HUES48 (cell line): Measurements from ENCODE around the gene ATP9A.

Source experiments
- H3K27ac ChIP-seq: one replicate; pipeline ENCODE4 v1.7.0; 2013; ENCODE audit warnings: low read depth, low read length, inconsistent platforms
- H3K27me3 ChIP-seq: 2 replicates; pipeline ENCODE4 v1.6.1; 2013; ENCODE audit warnings: mild to moderate bottlenecking, low read length; ENCODE audit not compliant: control insufficient read depth, insufficient read depth
- H3K36me3 ChIP-seq: 2 replicates; pipeline ENCODE4 v1.6.1; 2013; ENCODE audit warnings: low read length; ENCODE audit not compliant: control insufficient read depth, insufficient read depth
- H3K4me1 ChIP-seq: 2 replicates; pipeline ENCODE4 v1.6.1; 2013; ENCODE audit warnings: mild to moderate bottlenecking, low read length; ENCODE audit not compliant: control insufficient read depth, insufficient read depth
- H3K4me3 ChIP-seq: 2 replicates; pipeline ENCODE4 v1.5.1; 2013; ENCODE audit warnings: mild to moderate bottlenecking, low read depth, low read length
- H3K9ac ChIP-seq: 2 replicates; pipeline ENCODE4 v1.6.1; 2013; ENCODE audit warnings: mild to moderate bottlenecking, low read depth, low read length, moderate library complexity
- H3K9me3 ChIP-seq: 2 replicates; pipeline ENCODE4 v1.6.1; 2013; ENCODE audit warnings: low read length; ENCODE audit not compliant: control insufficient read depth, insufficient read depth

Gene ATP9A

GRCh38 chr20:51583499-51583898, 184.7 kb downstream of the ATP9A start:
- H3K27me3 ChIP-seq = no peaks in the 10 kb centered on the region
- H3K9me3 ChIP-seq = no peaks in the 10 kb centered on the region
- H3K9ac ChIP-seq = no peak overlapping the region
- no peak overlapping the region for H3K4me3 ChIP-seq
- H3K36me3 ChIP-seq = no peaks in the 10 kb centered on the region
- no peaks in the 10 kb centered on the region for H3K4me1 ChIP-seq
- H3K27ac ChIP-seq = no peak overlapping the region

GRCh38 chr20:51583073-51583472, 185.1 kb downstream of the ATP9A start:
- no peaks in the 10 kb centered on the region for H3K9me3 ChIP-seq
- H3K9ac ChIP-seq = no peak overlapping the region
- H3K27ac ChIP-seq = no peak overlapping the region
- H3K4me3 ChIP-seq = no peak overlapping the region
- H3K36me3 ChIP-seq = no peaks in the 10 kb centered on the region
- no peaks in the 10 kb centered on the region for H3K4me1 ChIP-seq
- H3K27me3 ChIP-seq = no peaks in the 10 kb centered on the region

- no peaks in the 10 kb centered on the region for H3K9me3 ChIP-seq
- H3K4me1 ChIP-seq = no peaks in the 10 kb centered on the region
- H3K27me3 ChIP-seq = no peaks in the 10 kb centered on the region
- H3K36me3 ChIP-seq = no peaks in the 10 kb centered on the region
- H3K9ac ChIP-seq = no peak overlapping the region
- no peak overlapping the region for H3K27ac ChIP-seq
- H3K4me3 ChIP-seq = no peak overlapping the region
Observed at GRCh38 chr20:51581571-51581970, 186.6 kb downstream of the ATP9A start.

- H3K27ac ChIP-seq = no peak overlapping the region
- H3K4me1 ChIP-seq = no peaks in the 10 kb centered on the region
- no peak overlapping the region for H3K4me3 ChIP-seq
- H3K9ac ChIP-seq = no peak overlapping the region
- no peaks in the 10 kb centered on the region for H3K27me3 ChIP-seq
- H3K36me3 ChIP-seq = no peaks in the 10 kb centered on the region
- H3K9me3 ChIP-seq = no peaks in the 10 kb centered on the region
Observed at GRCh38 chr20:51579137-51579536, 189.1 kb downstream of the ATP9A start.

GRCh38 chr20:51578145-51578459, 190.1 kb downstream of the ATP9A start:
- Histone ChIP-seq H3K9ac (no peak overlapping the region), H3K36me3 (no peaks in the 10 kb centered on the region), H3K27me3 (no peaks in the 10 kb centered on the region), H3K4me1 (no peaks in the 10 kb centered on the region), H3K9me3 (no peaks in the 10 kb centered on the region), H3K4me3 (no peak overlapping the region), H3K27ac (no peak overlapping the region)

- Histone ChIP-seq H3K36me3 (no peaks in the 10 kb centered on the region), H3K4me3 (no peak overlapping the region), H3K27ac (no peak overlapping the region), H3K4me1 (no peaks in the 10 kb centered on the region), H3K27me3 (no peaks in the 10 kb centered on the region), H3K9me3 (no peaks in the 10 kb centered on the region), H3K9ac (no peak overlapping the region)
Observed at GRCh38 chr20:51577432-51578144, 190.6 kb downstream of the ATP9A start.

GRCh38 chr20:51575486-51575885, 192.7 kb downstream of the ATP9A start:
- H3K27me3 ChIP-seq = no peaks in the 10 kb centered on the region

GRCh38 chr20:51574248-51575033, 193.7 kb downstream of the ATP9A start:
- Histone ChIP-seq H3K27ac (no peak overlapping the region), H3K36me3 (no peaks in the 10 kb centered on the region), H3K4me1 (no peaks in the 10 kb centered on the region), H3K9ac (no peak overlapping the region), H3K9me3 (no peaks in the 10 kb centered on the region), H3K27me3 (no peaks in the 10 kb centered on the region), H3K4me3 (no peak overlapping the region)

More at GRCh38 chr20:51575486-51575885, 192.7 kb downstream of the ATP9A start:
- Histone ChIP-seq H3K4me1 (no peaks in the 10 kb centered on the region), H3K27ac (no peak overlapping the region), H3K9me3 (no peaks in the 10 kb centered on the region), H3K9ac (no peak overlapping the region), H3K36me3 (no peaks in the 10 kb centered on the region), H3K4me3 (no peak overlapping the region)

GRCh38 chr20:51573576-51574243, 194.5 kb downstream of the ATP9A start:
- Histone ChIP-seq H3K27ac (no peak overlapping the region), H3K4me3 (no peak overlapping the region), H3K9me3 (no peaks in the 10 kb centered on the region), H3K4me1 (no peaks in the 10 kb centered on the region), H3K36me3 (no peaks in the 10 kb centered on the region), H3K9ac (no peak overlapping the region), H3K27me3 (no peaks in the 10 kb centered on the region)

- no peaks in the 10 kb centered on the region for H3K36me3 ChIP-seq
- H3K4me1 ChIP-seq = no peaks in the 10 kb centered on the region
- no peak overlapping the region for H3K27ac ChIP-seq
- H3K9me3 ChIP-seq = no peaks in the 10 kb centered on the region
- H3K4me3 ChIP-seq = no peak overlapping the region
- no peak overlapping the region for H3K9ac ChIP-seq
- no peaks in the 10 kb centered on the region for H3K27me3 ChIP-seq
Observed at GRCh38 chr20:51571460-51571794, 196.8 kb downstream of the ATP9A start.
